Measurements from ENCODE around the gene ELMO3. TPM values are rescaled to one million over a fixed set of nuclear protein-coding genes. Genes with fewer than 3 reads are reported as not detected.
A peak's percentile ranks its signal among the peaks of the same experiment; 100 is the strongest.

ELMO3 gene
- total RNA-seq, 3 donors from 2014 or later = 5.1 to 5.9 (median 5.3) TPM

DNA sequence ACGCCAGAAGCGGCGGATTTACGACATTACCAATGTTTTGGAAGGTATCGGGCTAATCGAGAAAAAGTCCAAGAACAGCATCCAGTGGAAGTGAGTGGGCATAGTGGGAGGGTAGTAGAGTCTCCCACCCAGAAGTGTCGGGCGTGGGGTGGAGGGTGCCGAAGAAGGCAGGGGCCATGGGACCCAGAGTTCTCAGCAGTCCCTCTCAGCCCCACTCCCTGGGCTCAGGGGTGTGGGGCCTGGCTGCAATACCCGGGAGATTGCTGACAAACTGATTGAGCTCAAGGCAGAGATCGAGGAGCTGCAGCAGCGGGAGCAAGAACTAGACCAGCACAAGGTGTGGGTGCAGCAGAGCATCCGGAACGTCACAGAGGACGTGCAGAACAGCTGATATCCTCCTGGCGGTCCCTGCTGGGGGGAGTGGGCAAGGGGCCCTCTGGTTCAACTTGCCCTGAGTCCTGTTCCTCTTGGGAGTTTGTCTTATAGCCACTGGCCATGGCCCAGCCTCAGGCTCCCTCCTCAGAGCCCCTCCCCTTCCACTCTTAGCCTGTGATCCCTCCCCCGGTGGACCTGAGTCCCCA is 6.1 kb upstream of the ELMO3 start:
- Mint-ChIP-seq H3K4me3 (peak overlapping the region; percentile 94), H3K4me1 (ENCODE audit: low read depth) (peaks cover 35% of the 10 kb centered on the region), H3K36me3 (ENCODE audit: insufficient read depth) (peaks cover 29% of the 10 kb centered on the region), H3K9me3 (no peaks in the 10 kb centered on the region), H3K27me3 (ENCODE audit: low read depth) (peaks cover 2% of the 10 kb centered on the region)
- DNase-seq (no peak), ATAC-seq (no peak)

DNA sequence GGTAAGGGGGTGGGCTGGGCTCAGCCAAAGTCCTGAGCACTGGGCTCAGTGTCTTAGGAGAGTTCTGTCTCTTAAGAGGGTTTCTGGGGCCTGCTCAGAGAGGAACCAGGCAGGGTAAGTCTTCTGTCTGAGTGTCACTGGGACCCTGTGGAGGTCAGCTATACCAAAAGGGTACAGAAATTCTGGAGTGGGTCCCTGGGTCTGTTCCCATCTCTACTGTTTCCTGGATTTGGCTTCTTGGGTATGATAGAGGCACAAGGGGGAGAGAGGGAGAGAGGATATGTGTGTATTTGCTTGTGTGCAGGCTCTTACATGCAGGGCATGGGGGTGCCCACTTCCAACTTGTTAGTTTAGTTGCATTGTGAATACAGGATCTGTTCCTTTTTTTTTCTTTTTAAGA is 5.4 kb upstream of the ELMO3 start:
- H3K36me3 Mint-ChIP-seq (ENCODE audit: insufficient read depth) = peaks cover 32% of the 10 kb centered on the region
- no peaks in the 10 kb centered on the region for H3K27me3 Mint-ChIP-seq (ENCODE audit: low read depth)
- peaks cover 35% of the 10 kb centered on the region for H3K4me1 Mint-ChIP-seq (ENCODE audit: low read depth)
- H3K4me3 Mint-ChIP-seq = peak overlapping the region; percentile 94
- H3K9me3 Mint-ChIP-seq = no peaks in the 10 kb centered on the region
- DNase-seq (no peak), ATAC-seq (no peak)

DNA sequence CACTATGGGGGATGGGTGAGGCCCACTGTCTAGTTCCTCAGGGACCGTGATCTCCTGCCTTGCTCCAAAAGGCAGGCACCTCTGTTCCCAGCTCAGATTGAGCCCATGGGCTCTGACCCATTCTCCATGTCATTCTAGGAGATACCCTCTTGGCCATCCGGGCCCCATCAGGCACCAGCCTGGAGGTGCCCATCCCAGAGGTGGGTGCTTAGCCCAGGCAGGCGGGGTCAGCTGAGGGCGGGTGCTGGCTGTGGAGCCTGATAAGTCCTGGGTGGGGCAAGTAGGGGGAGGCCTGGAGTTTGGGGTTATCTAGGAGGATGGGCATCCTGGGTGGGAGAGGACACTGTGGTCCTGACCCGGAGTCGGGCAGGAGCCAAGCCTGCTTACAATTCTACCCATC is 4.7 kb upstream of the ELMO3 start:
- Mint-ChIP-seq H3K4me1 (ENCODE audit: low read depth) (peaks cover 35% of the 10 kb centered on the region), H3K27me3 (ENCODE audit: low read depth) (no peaks in the 10 kb centered on the region), H3K36me3 (ENCODE audit: insufficient read depth) (peaks cover 33% of the 10 kb centered on the region), H3K4me3 (peak overlapping the region; percentile 94), H3K9me3 (no peaks in the 10 kb centered on the region)
- ATAC-seq (no peak), DNase-seq (no peak)

DNA sequence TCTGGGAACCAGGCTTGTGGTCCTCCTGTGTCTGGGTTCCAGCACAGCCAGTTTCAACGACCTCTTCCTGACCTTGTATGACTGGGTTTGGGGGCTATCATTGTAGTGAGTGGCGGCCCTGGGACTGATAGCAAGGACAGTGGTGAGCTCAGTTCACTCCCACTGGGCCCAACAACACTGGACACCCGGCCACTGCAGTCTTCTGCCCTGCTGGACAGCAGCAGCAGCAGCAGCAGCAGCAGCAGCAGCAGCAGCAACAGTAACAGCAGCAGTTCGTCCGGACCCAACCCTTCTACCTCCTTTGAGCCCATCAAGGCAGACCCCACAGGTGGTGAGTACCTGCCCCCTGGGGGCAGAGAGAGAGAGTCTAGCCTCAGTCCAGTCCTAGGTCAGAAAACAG is 3.3 kb upstream of the ELMO3 start:
- H3K36me3 Mint-ChIP-seq (ENCODE audit: insufficient read depth) = peaks cover 35% of the 10 kb centered on the region
- peaks cover 35% of the 10 kb centered on the region for H3K4me1 Mint-ChIP-seq (ENCODE audit: low read depth)
- no peak overlapping the region for H3K4me3 Mint-ChIP-seq
- no peaks in the 10 kb centered on the region for H3K9me3 Mint-ChIP-seq
- DNase-seq = no peak
- ATAC-seq = no peak
- no peaks in the 10 kb centered on the region for H3K27me3 Mint-ChIP-seq (ENCODE audit: low read depth)

DNA sequence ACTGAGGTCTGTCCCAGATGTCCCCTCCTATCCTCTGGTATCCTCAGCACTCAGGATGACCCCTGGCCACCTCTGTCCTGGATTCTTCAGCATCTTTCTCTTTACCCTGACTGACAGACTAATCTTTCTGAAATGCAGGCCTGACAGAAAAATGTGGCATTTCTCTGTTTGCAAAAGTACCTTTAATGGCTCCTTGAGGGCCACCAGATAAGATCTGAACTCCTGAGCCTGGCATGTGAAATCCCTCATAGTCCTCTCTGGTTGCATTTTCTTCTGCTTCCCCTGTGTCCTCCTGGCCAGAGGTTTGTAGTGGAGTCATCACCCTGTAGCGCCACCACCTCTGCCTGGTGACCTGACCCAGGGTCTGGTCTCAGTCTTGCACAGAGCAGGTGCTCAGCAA is 2.0 kb upstream of the ELMO3 start:
- Mint-ChIP-seq H3K36me3 (ENCODE audit: insufficient read depth) (peaks cover 35% of the 10 kb centered on the region), H3K4me1 (ENCODE audit: low read depth) (peaks cover 29% of the 10 kb centered on the region), H3K27me3 (ENCODE audit: low read depth) (no peaks in the 10 kb centered on the region), H3K4me3 (no peak overlapping the region), H3K9me3 (no peaks in the 10 kb centered on the region)
- ATAC-seq (no peak), DNase-seq (no peak)

DNA sequence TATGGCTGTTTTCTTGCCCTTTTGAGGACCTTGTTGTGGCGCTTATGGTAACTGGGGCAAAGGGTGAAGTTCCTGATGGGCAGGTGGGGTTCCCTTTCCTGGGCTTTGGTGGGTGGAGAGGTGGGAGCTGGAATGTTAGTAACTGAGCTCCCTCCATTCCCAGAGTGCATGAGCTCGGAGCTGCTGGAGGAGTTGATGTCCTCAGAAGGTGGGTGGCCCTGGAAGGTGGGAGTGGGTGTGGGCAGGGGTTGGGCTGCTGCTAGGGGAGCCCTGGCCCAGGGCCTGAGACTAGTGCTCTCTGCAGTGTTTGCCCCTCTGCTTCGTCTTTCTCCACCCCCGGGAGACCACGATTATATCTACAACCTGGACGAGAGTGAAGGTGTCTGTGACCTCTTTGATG is 1.2 kb upstream of the ELMO3 start:
- Mint-ChIP-seq H3K4me3 (no peak overlapping the region), H3K4me1 (ENCODE audit: low read depth) (peaks cover 26% of the 10 kb centered on the region), H3K9me3 (no peaks in the 10 kb centered on the region), H3K27me3 (ENCODE audit: low read depth) (no peaks in the 10 kb centered on the region), H3K36me3 (ENCODE audit: insufficient read depth) (peaks cover 31% of the 10 kb centered on the region)
- DNase-seq = no peak
- no peak for ATAC-seq

DNA sequence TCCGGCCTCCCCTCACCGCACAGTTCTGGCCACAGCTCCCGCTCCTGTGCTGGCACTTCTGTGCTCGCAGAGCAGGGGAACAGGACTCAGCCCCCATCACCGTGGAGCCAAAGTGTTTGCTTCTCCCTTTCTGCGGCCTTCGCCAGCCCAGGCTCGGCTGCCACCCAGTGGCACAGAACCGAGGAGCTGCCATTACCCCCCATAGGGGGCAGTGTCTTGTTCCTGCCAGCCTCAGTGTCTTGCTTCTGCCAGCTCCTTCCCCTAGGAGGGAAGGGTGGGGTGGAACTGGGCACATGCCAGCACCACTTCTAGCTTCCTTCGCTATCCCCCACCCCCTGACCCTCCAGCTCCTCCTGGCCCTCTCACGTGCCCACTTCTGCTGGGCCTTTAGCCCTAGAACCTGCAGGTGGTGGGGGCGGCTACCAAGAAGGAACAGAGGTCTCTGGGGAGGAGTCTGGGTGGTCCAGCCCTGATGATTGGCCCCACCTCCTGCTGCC is 645 bp upstream of the ELMO3 start:
- peak; percentile 60 to 61 for ATAC-seq
- no peak for DNase-seq
- peaks cover 22% of the 10 kb centered on the region for H3K4me1 Mint-ChIP-seq (ENCODE audit: low read depth)
- H3K9me3 Mint-ChIP-seq = no peaks in the 10 kb centered on the region
- no peaks in the 10 kb centered on the region for H3K27me3 Mint-ChIP-seq (ENCODE audit: low read depth)
- H3K36me3 Mint-ChIP-seq (ENCODE audit: insufficient read depth) = peaks cover 29% of the 10 kb centered on the region
- no peak overlapping the region for H3K4me3 Mint-ChIP-seq

DNA sequence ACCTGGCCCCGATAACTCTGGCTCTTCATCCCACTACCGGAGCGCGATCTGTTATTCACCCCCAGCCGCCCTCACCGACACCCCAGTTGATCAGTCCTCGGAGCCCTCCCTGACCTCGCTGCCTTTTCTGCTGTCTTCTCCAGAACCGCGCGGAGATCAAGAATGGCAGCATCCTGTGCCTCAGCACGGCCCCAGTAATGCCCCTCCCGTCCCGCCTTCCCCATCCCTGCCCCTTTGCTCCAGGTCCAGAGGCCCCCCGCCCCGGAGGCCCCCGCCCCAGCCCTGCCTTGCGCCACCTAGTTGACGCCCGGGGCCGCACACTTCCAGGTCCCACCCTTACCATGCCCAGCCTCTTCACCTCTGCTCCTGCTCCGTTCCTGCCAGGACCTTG is 872 bp downstream of the ELMO3 start:
- H3K36me3 Mint-ChIP-seq (ENCODE audit: insufficient read depth) = peaks cover 24% of the 10 kb centered on the region
- H3K27me3 Mint-ChIP-seq (ENCODE audit: low read depth) = no peaks in the 10 kb centered on the region
- DNase-seq (no peak), ATAC-seq (no peak)
- no peak overlapping the region for H3K4me3 Mint-ChIP-seq
- peaks cover 13% of the 10 kb centered on the region for H3K4me1 Mint-ChIP-seq (ENCODE audit: low read depth)
- H3K9me3 Mint-ChIP-seq = no peaks in the 10 kb centered on the region

DNA sequence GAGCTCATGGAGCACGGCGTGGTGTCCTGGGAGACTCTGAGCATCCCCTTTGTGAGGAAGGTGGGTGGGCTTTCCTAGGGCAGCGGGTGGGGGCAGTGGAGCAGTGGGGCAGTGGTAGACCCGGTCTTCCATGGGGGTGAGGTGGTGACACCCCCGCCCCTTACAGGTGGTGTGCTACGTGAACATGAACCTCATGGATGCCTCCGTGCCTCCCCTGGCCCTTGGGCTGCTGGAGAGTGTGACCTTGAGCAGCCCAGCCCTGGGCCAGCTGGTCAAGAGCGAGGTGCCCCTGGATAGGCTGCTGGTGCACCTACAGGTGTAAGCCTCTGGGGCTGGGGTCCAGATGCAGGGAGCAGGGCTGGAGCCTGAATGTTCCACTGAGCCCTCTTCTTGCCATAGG is 1.6 kb downstream of the ELMO3 start:
- DNase-seq (no peak), ATAC-seq (no peak)
- Mint-ChIP-seq H3K4me1 (ENCODE audit: low read depth) (peaks cover 12% of the 10 kb centered on the region), H3K4me3 (no peak overlapping the region), H3K36me3 (ENCODE audit: insufficient read depth) (peaks cover 21% of the 10 kb centered on the region), H3K27me3 (ENCODE audit: low read depth) (no peaks in the 10 kb centered on the region), H3K9me3 (no peaks in the 10 kb centered on the region)

DNA sequence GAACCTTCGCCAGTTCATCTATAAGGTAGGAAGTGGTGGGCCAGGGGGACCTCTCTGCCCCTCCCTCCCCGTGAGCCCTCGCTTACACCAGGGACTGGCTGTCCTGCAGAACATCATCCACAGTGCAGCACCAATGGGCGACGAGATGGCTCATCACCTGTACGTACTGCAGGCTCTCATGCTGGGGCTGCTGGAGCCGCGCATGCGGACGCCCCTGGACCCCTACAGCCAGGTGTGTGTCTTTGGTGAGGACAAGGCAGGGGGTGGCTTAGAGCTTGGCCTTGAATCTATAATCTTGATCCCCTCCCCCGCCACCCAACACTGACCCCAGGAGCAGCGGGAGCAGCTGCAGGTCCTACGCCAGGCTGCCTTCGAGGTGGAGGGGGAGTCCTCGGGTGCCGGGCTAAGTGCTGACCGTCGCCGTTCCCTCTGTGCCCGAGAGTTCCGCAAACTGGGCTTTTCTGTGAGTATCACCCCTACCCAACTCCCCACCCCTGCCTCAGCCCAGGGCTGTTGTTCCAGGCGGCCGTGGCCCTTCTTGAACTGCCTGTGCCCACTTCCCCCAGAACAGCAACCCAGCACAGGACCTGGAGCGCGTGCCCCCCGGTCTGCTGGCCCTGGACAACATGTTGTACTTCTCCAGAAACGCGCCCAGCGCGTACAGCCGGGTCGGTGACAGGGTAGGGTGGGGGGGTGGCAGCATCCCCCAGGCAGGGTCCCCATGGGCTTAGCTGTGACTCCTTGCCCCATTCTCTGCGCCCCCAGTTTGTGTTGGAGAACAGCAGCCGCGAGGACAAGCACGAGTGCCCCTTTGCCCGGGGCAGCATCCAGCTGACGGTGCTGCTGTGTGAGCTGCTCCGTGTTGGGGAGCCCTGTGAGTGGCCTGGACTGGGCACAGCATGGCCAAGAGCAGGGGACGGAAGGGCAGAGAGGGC is 2.7 kb downstream of the ELMO3 start:
- peaks cover 2% of the 10 kb centered on the region for H3K4me1 Mint-ChIP-seq (ENCODE audit: low read depth)
- no peak overlapping the region for H3K4me3 Mint-ChIP-seq
- peaks cover 11% of the 10 kb centered on the region for H3K36me3 Mint-ChIP-seq (ENCODE audit: insufficient read depth)
- ATAC-seq (no peak), DNase-seq (no peak)
- no peaks in the 10 kb centered on the region for H3K9me3 Mint-ChIP-seq
- no peaks in the 10 kb centered on the region for H3K27me3 Mint-ChIP-seq (ENCODE audit: low read depth)

DNA sequence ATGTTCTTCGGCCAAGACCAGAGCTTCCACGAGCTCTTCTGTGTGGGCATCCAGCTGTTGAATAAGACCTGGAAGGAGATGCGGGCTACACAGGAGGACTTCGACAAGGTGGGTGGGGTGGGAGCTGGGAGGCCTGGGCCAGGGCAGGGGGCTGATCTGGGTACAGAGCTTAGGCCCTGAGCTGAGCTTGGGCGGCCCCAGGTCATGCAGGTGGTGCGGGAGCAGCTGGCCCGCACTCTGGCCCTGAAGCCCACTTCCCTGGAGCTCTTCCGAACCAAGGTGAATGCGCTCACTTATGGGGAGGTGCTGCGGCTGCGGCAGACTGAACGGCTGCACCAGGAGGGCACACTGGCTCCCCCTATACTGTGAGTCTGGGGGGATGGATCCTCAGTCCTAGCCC is 3.5 kb downstream of the ELMO3 start:
- DNase-seq (no peak), ATAC-seq (no peak)
- Mint-ChIP-seq H3K27me3 (ENCODE audit: low read depth) (no peaks in the 10 kb centered on the region), H3K36me3 (ENCODE audit: insufficient read depth) (peaks cover 7% of the 10 kb centered on the region), H3K9me3 (no peaks in the 10 kb centered on the region), H3K4me3 (no peak overlapping the region), H3K4me1 (ENCODE audit: low read depth) (no peaks in the 10 kb centered on the region)

DNA sequence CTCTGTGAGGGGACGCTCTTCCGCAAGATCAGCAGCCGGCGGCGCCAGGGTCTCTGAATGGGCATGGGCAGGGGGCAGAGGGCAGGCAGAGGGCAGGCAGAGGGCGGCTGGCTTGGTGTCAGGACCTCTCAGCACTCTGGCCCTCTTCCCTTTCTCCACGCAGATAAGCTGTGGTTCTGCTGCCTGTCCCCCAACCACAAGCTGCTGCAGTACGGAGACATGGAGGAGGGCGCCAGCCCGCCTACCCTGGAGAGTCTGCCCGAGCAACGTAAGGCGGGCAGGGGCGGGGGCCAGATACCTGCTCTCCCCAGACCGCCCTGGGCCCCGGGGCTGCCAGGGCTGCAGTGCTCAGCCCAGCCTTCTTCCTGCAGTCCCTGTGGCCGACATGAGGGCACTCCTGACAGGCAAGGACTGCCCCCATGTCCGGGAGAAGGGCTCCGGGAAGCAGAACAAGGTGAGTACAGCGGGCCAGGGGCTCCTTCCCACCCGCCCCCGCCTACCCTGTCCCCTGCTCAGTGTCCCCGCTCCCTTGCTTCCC is 4.1 kb downstream of the ELMO3 start:
- peaks cover 7% of the 10 kb centered on the region for H3K36me3 Mint-ChIP-seq (ENCODE audit: insufficient read depth)
- DNase-seq (no peak), ATAC-seq (no peak)
- no peak overlapping the region for H3K4me3 Mint-ChIP-seq
- H3K4me1 Mint-ChIP-seq (ENCODE audit: low read depth) = no peaks in the 10 kb centered on the region
- H3K27me3 Mint-ChIP-seq (ENCODE audit: low read depth) = no peaks in the 10 kb centered on the region
- H3K9me3 Mint-ChIP-seq = no peaks in the 10 kb centered on the region

DNA sequence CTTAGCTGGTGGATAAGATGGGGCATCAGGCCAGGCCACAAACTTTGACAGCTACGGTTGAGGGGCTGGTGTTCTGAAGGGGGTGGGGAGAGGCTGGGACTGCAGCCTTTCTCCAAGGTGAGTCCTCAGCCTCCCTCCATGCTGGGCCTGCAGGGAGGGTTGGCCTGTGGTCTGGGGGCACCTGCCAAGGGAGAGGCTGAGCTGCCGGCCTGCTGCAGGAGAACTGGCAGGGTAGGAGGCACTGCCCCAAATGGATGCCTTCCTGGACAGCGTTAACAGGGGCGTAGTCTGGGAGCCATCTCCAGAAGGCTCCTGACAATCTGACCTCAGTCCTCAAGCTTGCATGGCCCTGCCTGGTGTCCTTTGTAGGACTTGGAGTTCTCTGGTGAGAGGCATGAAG is 5.1 kb downstream of the ELMO3 start:
- H3K4me1 Mint-ChIP-seq (ENCODE audit: low read depth) = no peaks in the 10 kb centered on the region
- ATAC-seq (no peak), DNase-seq (no peak)
- no peaks in the 10 kb centered on the region for H3K9me3 Mint-ChIP-seq
- H3K27me3 Mint-ChIP-seq (ENCODE audit: low read depth) = no peaks in the 10 kb centered on the region
- H3K36me3 Mint-ChIP-seq (ENCODE audit: insufficient read depth) = peaks cover 4% of the 10 kb centered on the region
- H3K4me3 Mint-ChIP-seq = no peak overlapping the region

DNA sequence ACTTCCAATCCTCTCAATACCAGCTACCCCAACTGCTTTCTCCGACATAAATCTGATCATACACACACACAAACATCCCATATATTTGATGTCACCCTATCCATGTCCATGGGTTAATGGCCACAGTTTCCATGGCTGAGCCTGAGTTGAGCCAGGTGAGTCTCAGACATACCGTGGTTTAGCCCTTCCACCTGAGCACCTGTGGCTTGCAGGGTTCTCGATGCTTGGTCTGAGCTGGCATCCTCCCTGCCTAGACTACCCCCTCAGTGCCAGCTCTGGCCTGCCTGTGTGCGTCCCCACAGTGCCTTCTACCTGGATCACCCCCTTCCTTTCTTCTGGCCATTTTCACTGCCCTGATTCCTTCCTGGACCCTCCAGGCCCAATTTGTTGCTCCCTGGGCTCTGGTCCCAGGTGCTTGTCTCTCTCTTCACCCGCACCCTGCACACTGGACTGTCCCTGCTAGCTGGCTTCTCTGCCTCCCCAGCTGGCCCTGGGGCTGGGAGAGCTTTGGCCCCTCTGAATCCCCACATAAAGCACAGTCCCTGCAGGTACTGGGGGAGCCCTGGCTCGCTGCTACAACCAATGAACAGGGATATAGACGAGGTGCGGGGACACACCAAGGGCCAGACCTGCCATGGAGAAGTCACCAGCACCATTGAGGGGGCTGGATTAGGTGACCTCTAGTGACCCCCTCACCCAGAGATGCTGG is 7.4 kb downstream of the ELMO3 start:
- no peaks in the 10 kb centered on the region for H3K27me3 Mint-ChIP-seq (ENCODE audit: low read depth)
- H3K36me3 Mint-ChIP-seq (ENCODE audit: insufficient read depth) = peaks cover 2% of the 10 kb centered on the region
- H3K4me3 Mint-ChIP-seq = no peak overlapping the region
- H3K9me3 Mint-ChIP-seq = no peaks in the 10 kb centered on the region
- DNase-seq (no peak), ATAC-seq (no peak)
- H3K4me1 Mint-ChIP-seq (ENCODE audit: low read depth) = no peaks in the 10 kb centered on the region

Data from activated T-cell treated with anti-CD3 and anti-CD28 coated beads, Interleukin-2, amount 50 U/mL, for 4 hours (primary cell).